SJCRH30 (cell line): ENCODE data around the gene PDZRN3. TPM values are rescaled to one million over a fixed set of nuclear protein-coding genes. Genes with fewer than 3 reads are reported as not detected.

ENCODE experiments used
- DNase-seq, 2 experiments: peaks; one replicate each; pipeline ENCODE4 v3.0.0-alpha.2; 2015 to 2020
- H3K27ac ChIP-seq: fragments of 250-450 bp; sonication (Bioruptor Pico); 2 replicates; pipeline ENCODE4 v1.5.1; 2020; ENCODE audit warnings: mild to moderate bottlenecking, moderate library complexity
- H3K27me3 ChIP-seq: fragments of 250-450 bp; sonication (Bioruptor Pico); 2 replicates; pipeline ENCODE4 v1.5.1; 2020; ENCODE audit warnings: mild to moderate bottlenecking, moderate library complexity
- H3K36me3 ChIP-seq: fragments of 250-450 bp; sonication (Bioruptor Pico); 2 replicates; pipeline ENCODE4 v1.5.1; 2020; ENCODE audit warnings: mild to moderate bottlenecking, moderate library complexity
- H3K4me1 ChIP-seq: fragments of 250-450 bp; sonication (Bioruptor Pico); 2 replicates; pipeline ENCODE4 v1.5.1; 2020; ENCODE audit warnings: mild to moderate bottlenecking, moderate library complexity
- H3K4me3 ChIP-seq: fragments of 250-450 bp; sonication (Bioruptor Pico); 2 replicates; pipeline ENCODE4 v1.5.1; 2020; ENCODE audit warnings: mild to moderate bottlenecking, moderate library complexity
- H3K9me3 ChIP-seq: fragments of 250-450 bp; sonication (Bioruptor Pico); replicated peaks from 2 replicates; pipeline ENCODE4 v1.5.1; 2020; ENCODE audit warnings: mild to moderate bottlenecking, moderate library complexity
- total RNA-seq: library from RNA; depleted of rRNA; stranded (reverse); fragments of >200 nt; shearing (Covaris generic); gene quantifications from 2 replicates; pipeline ENCODE4 v1.2.3, GENCODE V29; 2014

PDZRN3 gene
- total RNA-seq, 1 experiment from 2014 or later: 27.3 TPM

DNA sequence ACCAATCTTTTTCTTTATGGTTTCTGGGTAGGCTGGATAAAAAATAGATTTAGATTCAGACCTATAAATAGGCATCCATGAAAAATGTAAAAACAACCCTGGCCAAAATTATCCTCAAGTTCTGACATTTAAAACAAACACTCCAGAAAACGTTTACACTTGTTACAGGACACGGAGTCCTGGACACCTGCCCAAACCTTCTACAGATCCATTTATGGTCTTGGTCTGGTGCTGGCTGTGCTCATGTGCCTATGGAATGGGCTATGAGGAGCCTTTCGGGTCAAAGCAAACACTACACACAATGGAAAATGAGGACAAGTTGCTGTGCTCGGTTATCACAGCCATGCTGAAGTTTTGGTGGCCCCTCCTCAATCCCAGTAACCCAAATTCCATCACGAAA, 108.1 kb downstream of the PDZRN3 start:
- Histone ChIP-seq H3K27me3 (no peaks in the 10 kb centered on the region), H3K27ac (no peak overlapping the region), H3K4me1 (no peaks in the 10 kb centered on the region), H3K9me3 (no peaks in the 10 kb centered on the region), H3K4me3 (no peak overlapping the region), H3K36me3 (no peaks in the 10 kb centered on the region)
- DNase-seq: no peak

DNA sequence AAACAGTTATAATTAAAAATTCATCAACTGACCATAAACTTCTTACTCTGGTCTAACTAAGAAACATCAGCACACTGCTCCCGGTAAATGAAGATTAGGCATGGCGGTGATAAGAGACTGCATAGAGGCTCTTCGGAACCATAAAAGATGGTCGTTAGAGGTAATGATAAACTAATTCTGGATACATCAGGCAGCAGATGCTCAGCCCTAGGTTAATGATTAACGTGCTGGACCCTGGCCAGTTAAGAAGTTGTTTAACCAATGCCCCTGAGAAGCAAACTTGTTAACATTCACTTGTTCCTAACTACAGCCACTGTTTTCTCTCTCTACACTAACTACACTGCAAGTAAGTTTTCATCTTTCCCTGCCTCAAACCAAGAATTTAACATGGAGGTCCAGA, 111.5 kb downstream of the PDZRN3 start:
- peaks cover 16% of the 10 kb centered on the region for H3K4me1 ChIP-seq
- DNase-seq: no peak
- no peak overlapping the region for H3K4me3 ChIP-seq
- no peaks in the 10 kb centered on the region for H3K36me3 ChIP-seq
- H3K27me3 ChIP-seq: no peaks in the 10 kb centered on the region
- no peak overlapping the region for H3K27ac ChIP-seq
- H3K9me3 ChIP-seq: no peaks in the 10 kb centered on the region

DNA sequence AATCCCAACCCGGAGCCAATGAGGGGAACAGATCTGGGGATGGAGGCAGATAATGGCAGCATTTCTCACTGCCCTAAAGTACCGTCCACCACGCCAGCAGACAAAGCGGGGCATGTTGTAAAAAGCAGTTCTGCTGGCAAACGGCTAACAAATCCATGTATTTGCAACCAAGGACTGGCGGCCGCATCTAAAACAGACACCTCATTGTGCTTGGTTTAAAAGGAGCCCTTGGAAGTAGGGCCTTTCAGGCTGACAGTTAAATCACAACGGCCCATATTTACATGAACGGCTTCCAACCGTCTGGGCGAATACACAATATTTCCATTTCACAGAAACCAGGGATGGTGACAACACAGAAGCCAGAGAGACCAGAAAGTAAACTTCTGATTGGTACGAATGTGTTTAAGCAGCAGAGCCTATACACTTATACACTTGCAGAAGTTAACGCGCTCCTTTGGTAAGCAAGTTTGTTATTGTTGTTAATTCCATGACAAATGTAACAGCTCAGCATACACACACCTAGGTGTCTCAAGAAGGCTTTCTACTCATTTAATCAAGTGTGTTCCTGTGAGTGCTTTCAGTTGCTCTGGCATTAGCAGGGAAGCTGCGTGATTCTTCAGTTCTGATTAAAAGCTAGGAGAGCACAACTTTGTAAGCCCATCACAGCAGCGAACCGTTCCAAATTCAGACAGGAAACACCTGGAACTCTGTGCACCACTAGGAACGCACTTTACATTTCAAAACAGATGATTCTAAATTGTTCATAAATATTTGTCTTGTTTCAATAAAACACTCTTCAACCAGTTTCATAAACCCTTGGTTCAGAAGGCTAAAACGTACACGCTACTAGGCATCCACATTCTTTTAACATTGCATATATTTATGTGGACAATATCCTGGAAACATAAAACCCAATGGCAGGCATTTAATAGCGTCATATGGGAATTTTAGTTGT, 112.9 kb downstream of the PDZRN3 start:
- no peak overlapping the region for H3K27ac ChIP-seq
- no peak overlapping the region for H3K4me3 ChIP-seq
- DNase-seq: no peak
- H3K4me1 ChIP-seq: peaks cover 16% of the 10 kb centered on the region
- no peaks in the 10 kb centered on the region for H3K27me3 ChIP-seq
- no peaks in the 10 kb centered on the region for H3K9me3 ChIP-seq
- H3K36me3 ChIP-seq: no peaks in the 10 kb centered on the region

DNA sequence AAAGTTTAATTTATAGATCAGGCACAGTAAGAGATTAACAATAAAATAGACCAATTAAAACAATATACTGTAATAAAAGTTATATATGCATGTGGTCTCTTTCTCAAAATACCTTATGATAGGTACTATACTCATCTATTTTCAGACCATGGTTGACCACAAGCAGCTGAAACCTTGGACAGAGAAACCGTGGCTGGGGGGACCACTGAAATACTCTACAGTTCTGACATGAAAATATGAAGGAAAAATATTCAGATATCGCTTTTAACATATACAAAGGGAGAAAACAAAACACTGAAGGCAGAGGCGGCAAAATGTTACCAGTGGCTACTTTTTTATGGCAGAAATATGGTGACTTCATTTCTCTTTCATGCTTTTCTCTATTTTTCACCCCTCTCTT, 114.0 kb downstream of the PDZRN3 start:
- no peak overlapping the region for H3K27ac ChIP-seq
- DNase-seq: no peak
- H3K36me3 ChIP-seq: no peaks in the 10 kb centered on the region
- no peaks in the 10 kb centered on the region for H3K27me3 ChIP-seq
- peaks cover 16% of the 10 kb centered on the region for H3K4me1 ChIP-seq
- no peaks in the 10 kb centered on the region for H3K9me3 ChIP-seq
- H3K4me3 ChIP-seq: no peak overlapping the region

DNA sequence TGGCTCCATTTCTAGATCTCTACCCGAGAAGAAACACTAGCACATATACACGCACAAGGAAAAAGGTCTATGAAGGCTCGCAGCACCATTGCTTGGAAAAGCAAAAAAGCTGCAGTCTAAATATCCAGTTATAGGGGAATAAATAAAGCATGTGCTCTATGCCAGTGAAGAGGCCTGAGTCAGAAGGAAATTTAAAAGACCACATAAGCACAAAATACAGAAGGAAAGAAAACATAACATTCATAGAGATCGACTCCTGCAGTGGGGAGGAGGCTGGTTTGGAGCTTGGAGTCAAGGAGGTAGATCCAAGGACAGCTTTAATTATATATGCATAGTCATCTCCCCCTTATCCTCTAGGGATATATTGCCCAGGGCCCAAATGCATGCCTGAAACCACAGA, 114.4 kb downstream of the PDZRN3 start:
- no peaks in the 10 kb centered on the region for H3K27me3 ChIP-seq
- no peak for DNase-seq
- peaks cover 16% of the 10 kb centered on the region for H3K4me1 ChIP-seq
- no peak overlapping the region for H3K4me3 ChIP-seq
- H3K9me3 ChIP-seq: no peaks in the 10 kb centered on the region
- peak overlapping the region; percentile 33 for H3K27ac ChIP-seq
- H3K36me3 ChIP-seq: no peaks in the 10 kb centered on the region

DNA sequence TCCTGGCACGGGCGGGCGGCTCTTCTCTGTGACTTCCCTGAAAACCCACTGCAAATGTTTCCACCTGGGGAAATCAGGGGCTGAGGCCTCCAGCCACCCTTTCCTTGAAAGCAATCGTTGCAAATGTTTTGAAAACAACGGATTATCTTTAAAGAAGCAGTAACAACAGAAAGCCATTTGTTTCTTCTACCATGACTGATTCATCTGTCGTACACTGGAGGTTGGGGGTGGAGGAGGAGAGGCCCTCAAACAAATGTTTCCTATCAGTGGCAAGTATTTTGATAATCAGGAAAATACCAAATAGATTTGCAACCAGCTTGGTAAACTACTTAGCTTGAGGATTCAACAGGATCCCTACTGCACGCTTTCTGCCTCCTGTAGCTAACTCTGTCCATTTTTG, 114.9 kb downstream of the PDZRN3 start:
- H3K27ac ChIP-seq: peak overlapping the region; percentile 33
- H3K27me3 ChIP-seq: no peaks in the 10 kb centered on the region
- DNase-seq: peak in 1 of 2 experiments; percentile 35
- no peak overlapping the region for H3K4me3 ChIP-seq
- peaks cover 16% of the 10 kb centered on the region for H3K4me1 ChIP-seq
- no peaks in the 10 kb centered on the region for H3K9me3 ChIP-seq
- H3K36me3 ChIP-seq: no peaks in the 10 kb centered on the region

DNA sequence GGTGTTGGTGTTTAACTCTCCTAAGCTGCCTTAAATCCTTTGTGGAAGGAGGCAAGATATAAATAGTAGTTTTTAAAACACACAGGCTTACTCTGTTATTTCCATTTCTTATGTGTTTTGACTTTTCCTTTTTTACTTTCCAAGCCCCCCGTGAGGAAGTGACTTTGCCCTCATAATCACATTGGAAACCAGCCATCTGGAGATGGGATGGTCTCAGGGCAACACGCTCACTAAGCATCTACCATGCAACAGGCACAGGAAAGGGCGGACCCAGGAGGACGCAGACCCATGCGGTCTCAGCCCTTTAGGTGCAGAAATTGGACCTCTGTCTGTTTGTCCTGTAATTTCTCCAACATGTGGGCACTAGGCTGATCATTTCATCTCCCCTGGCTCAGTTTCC, 115.7 kb downstream of the PDZRN3 start:
- peaks cover 21% of the 10 kb centered on the region for H3K4me1 ChIP-seq
- H3K4me3 ChIP-seq: no peak overlapping the region
- DNase-seq: no peak
- no peaks in the 10 kb centered on the region for H3K9me3 ChIP-seq
- H3K36me3 ChIP-seq: no peaks in the 10 kb centered on the region
- H3K27ac ChIP-seq: no peak overlapping the region; the same call in 1 of the 2 replicates
- H3K27me3 ChIP-seq: no peaks in the 10 kb centered on the region

DNA sequence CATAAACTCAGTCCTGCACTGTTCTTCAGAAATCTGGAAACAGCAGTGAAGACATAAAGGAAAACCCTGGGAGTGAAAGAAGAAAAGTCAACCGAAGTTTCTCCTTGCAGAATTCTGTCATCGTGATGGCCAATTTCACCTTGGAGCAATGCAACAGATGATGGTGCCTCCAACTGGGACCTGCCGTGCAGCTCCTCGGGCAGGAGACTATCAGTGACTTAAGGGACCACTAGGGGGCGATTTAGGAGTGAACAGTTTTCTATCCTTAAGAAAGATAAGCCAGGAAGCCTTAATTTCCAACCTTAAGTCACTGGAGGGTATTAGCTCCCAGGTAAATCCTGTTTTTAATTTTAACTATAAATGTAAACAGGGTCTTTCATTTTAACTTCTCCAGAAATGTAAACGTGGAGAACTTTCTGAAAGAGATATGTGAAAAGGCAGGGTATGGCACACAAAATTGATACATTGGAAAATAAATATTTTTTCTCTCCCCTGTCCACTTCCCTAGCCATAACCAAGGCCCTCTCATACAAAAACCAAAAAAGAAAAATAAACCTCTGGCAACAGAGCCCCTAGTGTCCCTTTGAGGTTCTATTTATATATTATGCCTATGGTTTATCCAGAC, 116.3 kb downstream of the PDZRN3 start:
- Histone ChIP-seq H3K36me3 (no peaks in the 10 kb centered on the region), H3K27me3 (no peaks in the 10 kb centered on the region), H3K9me3 (no peaks in the 10 kb centered on the region), H3K4me3 (no peak overlapping the region), H3K4me1 (peaks cover 23% of the 10 kb centered on the region), H3K27ac (no peak overlapping the region)
- peak; percentile 40 to 77 for DNase-seq

DNA sequence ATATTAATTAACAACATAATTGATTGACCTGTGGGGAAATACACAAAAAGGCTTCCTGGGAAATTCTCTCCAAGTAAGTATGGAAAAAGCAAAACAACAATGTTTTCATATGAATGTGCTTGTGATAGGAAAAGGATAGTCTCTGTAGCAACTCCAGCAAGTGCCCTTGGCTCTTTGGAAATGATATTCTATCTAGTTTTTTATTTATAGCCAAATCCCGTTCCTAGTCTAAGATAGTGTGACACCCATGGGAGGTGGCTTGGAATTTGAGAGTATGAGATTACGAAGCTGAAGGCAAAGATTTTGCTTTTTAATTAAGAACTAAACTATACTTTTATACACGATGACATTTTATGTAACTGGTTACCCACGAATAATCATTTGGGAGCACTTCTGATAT, 119.9 kb downstream of the PDZRN3 start:
- peaks cover 42% of the 10 kb centered on the region for H3K4me1 ChIP-seq
- no peak overlapping the region for H3K4me3 ChIP-seq
- no peaks in the 10 kb centered on the region for H3K9me3 ChIP-seq
- H3K36me3 ChIP-seq: no peaks in the 10 kb centered on the region
- DNase-seq: no peak
- H3K27ac ChIP-seq: peak overlapping the region; percentile 80; the same call in 1 of the 2 replicates
- H3K27me3 ChIP-seq: no peaks in the 10 kb centered on the region

DNA sequence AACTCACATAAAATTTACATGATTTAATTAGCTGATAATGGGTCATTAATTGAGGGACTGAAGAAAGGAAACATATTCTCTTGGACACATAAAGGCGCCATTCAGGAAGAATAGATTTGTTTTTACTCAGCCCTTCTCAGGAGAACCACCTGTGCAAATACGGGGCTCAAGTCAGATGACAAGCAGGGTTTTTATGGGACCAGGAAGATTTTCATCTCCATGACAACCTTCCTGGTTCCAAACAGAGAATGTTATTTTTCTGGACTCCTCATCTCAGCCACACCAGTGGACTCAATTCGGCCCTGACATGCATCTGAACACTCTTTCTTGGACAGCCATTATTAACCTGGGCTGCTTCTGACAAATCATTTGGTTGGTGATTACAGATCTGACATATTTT, 120.5 kb downstream of the PDZRN3 start:
- Histone ChIP-seq H3K36me3 (no peaks in the 10 kb centered on the region), H3K9me3 (no peaks in the 10 kb centered on the region), H3K27me3 (no peaks in the 10 kb centered on the region), H3K4me1 (peaks cover 39% of the 10 kb centered on the region), H3K27ac (peak overlapping the region; percentile 80), H3K4me3 (no peak overlapping the region)
- DNase-seq: no peak

DNA sequence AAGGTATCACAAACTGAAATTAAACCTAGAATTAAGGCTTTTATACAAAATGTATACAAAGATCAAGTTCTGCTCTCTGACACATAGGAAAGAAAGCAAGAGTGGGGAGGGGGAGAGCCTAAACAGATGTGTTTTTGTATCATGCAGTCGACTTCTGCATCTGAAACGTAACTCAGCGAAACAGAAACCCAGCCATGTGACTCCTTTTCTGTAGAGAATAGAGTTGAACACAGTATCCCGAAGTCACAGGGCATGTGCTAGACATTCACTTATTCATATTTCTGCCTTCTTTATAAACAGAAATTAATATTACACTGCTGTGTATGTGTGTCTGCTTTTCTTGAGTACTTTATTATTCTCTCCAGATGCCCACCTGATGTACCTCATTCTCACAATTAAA, 121.0 kb downstream of the PDZRN3 start:
- Histone ChIP-seq H3K27me3 (no peaks in the 10 kb centered on the region), H3K4me1 (peaks cover 37% of the 10 kb centered on the region), H3K4me3 (peak overlapping the region; percentile 24), H3K36me3 (no peaks in the 10 kb centered on the region), H3K27ac (peak overlapping the region; percentile 80), H3K9me3 (no peaks in the 10 kb centered on the region)
- DNase-seq: peak in 1 of 2 experiments; percentile 38

DNA sequence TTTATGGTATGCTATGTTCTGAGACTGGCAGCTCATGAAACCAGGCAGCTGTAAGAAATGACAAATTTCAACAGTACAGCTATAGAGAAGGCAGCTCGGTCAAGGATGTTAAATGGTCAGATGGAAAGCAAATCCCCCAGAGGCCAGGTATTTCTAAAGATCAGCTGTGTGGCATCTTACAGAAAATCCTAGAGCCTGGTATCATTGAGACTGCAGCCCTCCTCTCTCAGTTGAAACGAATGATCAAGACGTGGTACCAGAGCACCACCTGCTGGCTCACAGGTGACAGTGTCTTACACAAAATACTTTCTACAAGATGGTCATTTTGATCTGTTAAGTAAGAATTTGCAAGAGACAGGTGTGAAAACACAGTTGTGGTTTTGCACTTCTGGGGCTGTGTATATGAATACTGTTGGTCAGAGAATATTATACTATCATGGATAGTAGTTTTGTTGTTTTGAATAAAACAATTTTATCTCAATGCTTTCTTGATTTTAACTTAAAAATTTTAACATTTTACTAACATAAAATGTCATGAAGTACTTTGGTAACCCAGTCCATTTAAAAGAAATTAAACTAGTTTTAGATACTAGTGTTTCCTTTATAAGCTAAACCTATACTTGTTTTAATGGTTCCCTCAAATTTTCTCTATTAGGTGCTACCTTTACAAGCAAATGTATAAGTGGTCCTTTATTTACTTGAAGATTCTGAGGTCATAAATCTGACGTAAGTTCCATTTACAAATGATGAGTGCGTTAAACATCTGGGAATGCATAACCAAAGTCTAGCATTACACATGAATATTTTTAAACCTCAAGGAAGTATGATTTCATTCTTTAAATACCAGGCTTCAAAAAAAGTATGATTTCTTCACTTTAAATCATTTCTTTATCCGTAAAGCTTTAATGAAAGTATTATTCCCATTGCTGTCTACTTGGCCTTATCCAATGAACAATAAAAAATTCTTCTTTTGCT, 121.8 kb downstream of the PDZRN3 start:
- peak; percentile 76 to 90 for DNase-seq

DNA sequence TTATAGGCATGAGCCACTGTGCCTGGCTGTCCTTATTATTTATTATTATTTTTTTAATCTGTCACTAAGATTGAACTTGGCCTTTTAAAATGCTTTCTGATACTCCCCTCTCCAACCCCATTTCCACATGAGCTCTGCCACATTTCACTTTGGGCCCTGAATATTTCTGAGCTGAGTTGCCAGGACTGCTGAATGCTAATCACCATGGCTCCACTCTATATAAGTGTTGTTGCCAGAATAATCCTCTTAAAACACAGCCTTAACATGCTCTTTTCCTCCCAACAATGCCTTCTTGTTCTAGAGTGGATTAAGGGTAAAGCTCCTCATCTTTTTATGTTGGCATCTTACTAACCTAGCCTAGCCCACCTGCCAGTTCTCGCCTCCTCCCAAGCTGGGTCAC, 124.4 kb downstream of the PDZRN3 start:
- H3K4me1 ChIP-seq: peaks cover 37% of the 10 kb centered on the region
- no peaks in the 10 kb centered on the region for H3K27me3 ChIP-seq
- no peaks in the 10 kb centered on the region for H3K36me3 ChIP-seq
- H3K4me3 ChIP-seq: no peak overlapping the region
- peak in 1 of 2 experiments; percentile 21 for DNase-seq
- no peaks in the 10 kb centered on the region for H3K9me3 ChIP-seq
- peak overlapping the region; percentile 49 for H3K27ac ChIP-seq

More for the DNA sequence above, 121.8 kb downstream of the PDZRN3 start:
- Histone ChIP-seq H3K9me3 (no peaks in the 10 kb centered on the region), H3K4me3 (peak overlapping the region; percentile 24; the same call in 1 of the 2 replicates), H3K36me3 (no peaks in the 10 kb centered on the region), H3K4me1 (peaks cover 37% of the 10 kb centered on the region), H3K27ac (peak overlapping the region; percentile 80), H3K27me3 (no peaks in the 10 kb centered on the region)

DNA sequence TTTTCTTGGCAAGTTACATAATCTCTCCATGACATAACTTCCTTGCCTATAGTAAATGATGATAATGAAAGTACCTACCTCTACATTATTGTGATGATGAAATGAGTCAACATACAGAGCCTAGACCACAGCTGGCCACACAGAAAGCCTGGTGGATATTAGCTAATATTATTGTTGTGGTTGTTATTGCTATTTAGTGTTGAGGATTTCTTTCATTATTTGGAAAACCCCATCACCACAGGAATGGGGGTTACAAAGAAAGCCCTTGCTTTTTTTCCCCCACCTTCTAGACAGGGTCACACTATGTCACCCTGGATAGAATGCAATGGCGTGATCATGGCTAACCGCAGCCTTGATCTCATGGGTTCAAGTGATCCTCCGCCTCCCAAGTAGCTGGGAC, 125.0 kb downstream of the PDZRN3 start:
- DNase-seq: peak; percentile 60 to 68
- Histone ChIP-seq H3K27ac (peak overlapping the region; percentile 50), H3K36me3 (no peaks in the 10 kb centered on the region), H3K4me1 (peaks cover 37% of the 10 kb centered on the region), H3K27me3 (no peaks in the 10 kb centered on the region), H3K9me3 (no peaks in the 10 kb centered on the region), H3K4me3 (no peak overlapping the region)
